ENCODE measurements around the gene WDR54.
"Not testable (repeated sequence)": the region's sequence is repeated elsewhere in the genome, so short reads cannot be mapped to it uniquely, and the experiment has no call there.

Gene WDR54

DNA sequence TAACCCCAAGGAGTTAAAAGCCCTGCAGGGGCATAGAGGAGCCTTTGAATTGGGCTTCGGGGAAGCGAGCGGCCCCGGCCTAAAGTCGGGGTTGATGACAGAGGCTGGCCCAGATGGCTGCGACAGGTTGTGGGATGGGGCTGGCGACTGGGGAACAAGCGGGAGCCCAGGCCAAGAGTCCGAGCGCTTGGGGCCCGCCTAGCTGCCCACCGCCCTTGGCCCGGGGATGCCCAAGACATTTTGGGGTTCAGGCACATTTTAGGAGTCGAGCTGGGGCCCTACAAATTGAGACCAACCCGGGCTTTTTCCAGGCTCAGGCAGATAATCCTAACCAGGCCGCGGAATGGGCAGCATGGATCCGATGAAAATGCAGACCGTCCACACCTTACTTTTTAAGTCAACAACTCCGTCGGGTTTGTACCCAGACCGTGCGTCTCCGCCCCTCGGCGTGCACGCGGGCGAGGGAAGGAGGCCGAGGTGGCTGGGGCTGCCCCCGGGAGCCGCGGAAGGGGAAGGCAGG lies 19.7 kb downstream of the WDR54 start:
- TF ChIP-seq MAX (IDR thresholded peaks at IDR 0.05; ENCODE audit: low read depth, low read length) (no peak), MYC (IDR thresholded peaks at IDR 0.05; ENCODE audit: low read depth, low read length) (no peak)
- no peak for DNase-seq (ENCODE audit: low read depth)
- no peak overlapping the region for H3K4me3 ChIP-seq (ENCODE audit: low read depth, low read length)

- no peak for DNase-seq (ENCODE audit: low read depth)
- no peak within 1 kb of the TSS for H3K4me3 ChIP-seq (ENCODE audit: low read depth, low read length)
- TF ChIP-seq POLR2A (IDR thresholded peaks at IDR 0.05; ENCODE audit: extremely low read depth, insufficient read length): no peak
- no peak for TF ChIP-seq MYC (IDR thresholded peaks at IDR 0.05; ENCODE audit: low read depth, low read length)
- TF ChIP-seq MAX (IDR thresholded peaks at IDR 0.05; ENCODE audit: low read depth, low read length): no peak
- no peak for TF ChIP-seq CTCF (IDR thresholded peaks at IDR 0.05; ENCODE audit: low read depth, low read length)
Observed at GRCh38 chr2:74441690-74442482, 20.4 kb downstream of the WDR54 start, which contains the start of gene RTKN. RTKN (minus strand) TSS chr2:74441937; CDS start chr2:74441816, 121 bp downstream.

DNA sequence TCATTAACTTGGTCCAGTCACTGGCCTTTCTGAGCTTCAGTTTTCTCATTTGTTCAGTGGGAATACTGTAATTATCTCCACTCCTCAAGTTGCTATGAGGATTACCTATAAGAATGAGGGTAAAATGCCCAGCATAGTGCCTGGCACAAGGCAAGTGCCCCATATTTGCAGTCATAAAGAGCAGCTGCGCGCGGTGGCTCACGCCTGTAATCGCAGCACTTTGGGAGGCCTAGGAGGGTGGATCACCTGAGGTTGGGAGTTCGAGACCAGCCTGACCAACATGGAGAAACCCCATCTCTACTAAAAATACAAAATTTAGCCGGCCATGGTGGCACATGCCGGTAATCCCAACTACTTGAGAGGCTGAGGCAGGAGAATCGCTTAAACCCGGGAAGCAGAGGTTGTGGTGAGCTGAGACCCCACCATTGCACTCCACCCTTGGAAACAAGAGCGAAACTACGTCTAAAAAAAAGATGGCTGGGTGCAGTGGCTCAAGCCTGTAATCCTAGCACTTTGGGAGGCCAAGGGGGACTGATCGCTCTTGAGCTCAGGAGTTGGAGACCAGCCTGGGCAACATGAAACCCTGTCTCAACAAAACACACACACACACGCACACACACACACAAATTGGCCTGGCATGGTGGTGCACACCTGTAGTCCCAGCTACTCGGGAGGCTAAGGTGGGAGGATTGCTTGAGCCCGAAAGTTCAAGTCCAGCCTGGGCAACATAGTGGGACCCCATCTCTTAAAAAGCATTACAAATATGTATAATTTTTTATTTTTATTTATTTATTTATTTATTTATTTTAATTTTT lies 21.2 kb downstream of the WDR54 start:
- DNase-seq (ENCODE audit: low read depth); H3K4me3 ChIP-seq (ENCODE audit: low read depth, low read length): not testable (repeated sequence)

- TF ChIP-seq CTCF (IDR thresholded peaks at IDR 0.05; ENCODE audit: low read depth, low read length): no peak
- no peak for TF ChIP-seq MAX (IDR thresholded peaks at IDR 0.05; ENCODE audit: low read depth, low read length)
- TF ChIP-seq MYC (IDR thresholded peaks at IDR 0.05; ENCODE audit: low read depth, low read length): no peak
- TF ChIP-seq POLR2A (IDR thresholded peaks at IDR 0.05; ENCODE audit: extremely low read depth, insufficient read length): no peak
- no peak for DNase-seq (ENCODE audit: low read depth)
- H3K4me3 ChIP-seq (ENCODE audit: low read depth, low read length): no peak overlapping the region
Observed at GRCh38 chr2:74444498-74445318, 23.2 kb downstream of the WDR54 start.

DNA sequence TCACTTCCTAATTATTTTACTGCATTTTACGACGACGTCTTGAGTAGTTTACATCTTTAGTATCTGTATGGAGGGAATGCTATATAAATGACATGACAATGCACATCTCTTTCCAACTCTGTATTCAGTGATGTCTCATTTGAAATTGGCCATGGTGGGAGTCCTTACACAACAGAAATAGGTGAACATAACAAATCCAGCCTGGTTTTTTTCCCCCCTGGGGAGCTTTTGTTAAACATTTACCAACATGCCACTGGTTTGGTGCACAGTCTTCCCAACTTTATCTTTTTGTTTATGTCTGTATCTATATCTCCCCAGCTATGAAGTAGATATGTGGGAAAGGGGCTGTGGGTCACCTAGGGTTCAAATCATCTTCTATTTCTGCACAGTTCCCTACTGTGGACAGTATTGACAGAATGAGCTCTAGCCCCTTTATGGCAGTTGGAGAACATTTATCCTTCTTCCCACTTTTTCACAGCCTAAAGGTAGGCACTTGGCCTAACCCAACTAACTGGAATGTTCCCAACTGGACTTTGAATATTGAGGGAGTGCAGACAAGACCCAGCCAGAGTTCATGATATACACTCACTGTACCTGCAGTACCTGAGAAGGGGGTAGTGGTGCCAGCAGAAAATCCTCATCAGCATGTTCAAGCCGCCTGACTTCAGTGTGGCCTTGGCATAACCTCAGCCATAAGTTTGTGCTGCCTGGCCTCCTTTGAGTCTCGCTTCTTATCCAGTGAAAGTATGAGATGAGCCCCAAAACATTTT lies 25.9 kb downstream of the WDR54 start:
- DNase-seq (ENCODE audit: low read depth): no peak
- TF ChIP-seq CTCF (IDR thresholded peaks at IDR 0.05; ENCODE audit: low read depth, low read length): no peak
- TF ChIP-seq MYC (IDR thresholded peaks at IDR 0.05; ENCODE audit: low read depth, low read length): no peak
- no peak for TF ChIP-seq MAX (IDR thresholded peaks at IDR 0.05; ENCODE audit: low read depth, low read length)
- TF ChIP-seq POLR2A (IDR thresholded peaks at IDR 0.05; ENCODE audit: extremely low read depth, insufficient read length): no peak
- H3K4me3 ChIP-seq (ENCODE audit: low read depth, low read length): no peak overlapping the region

DNA sequence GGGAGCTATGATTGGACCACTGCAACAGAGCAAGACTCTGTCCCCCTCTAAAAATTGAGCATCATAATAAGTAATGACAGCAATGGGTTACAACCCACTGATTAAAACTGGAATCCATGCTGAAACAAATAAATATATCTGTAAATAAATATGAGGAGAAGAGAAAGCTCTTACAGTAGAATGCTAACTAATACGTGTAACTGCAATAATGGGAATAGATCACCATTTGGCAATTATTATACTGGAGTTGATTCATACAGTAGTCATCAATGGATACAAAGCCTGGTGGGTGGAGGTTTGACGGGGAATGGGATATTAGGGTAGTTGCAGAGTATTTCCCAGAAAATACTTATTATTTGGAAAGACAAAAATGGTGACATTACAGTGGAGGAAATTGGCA lies 27.2 kb downstream of the WDR54 start:
- no peak overlapping the region for H3K4me3 ChIP-seq (ENCODE audit: low read depth, low read length)
- DNase-seq (ENCODE audit: low read depth): no peak
- TF ChIP-seq POLR2A (IDR thresholded peaks at IDR 0.05; ENCODE audit: extremely low read depth, insufficient read length) (no peak), MYC (IDR thresholded peaks at IDR 0.05; ENCODE audit: low read depth, low read length) (no peak), CTCF (IDR thresholded peaks at IDR 0.05; ENCODE audit: low read depth, low read length) (no peak), MAX (IDR thresholded peaks at IDR 0.05; ENCODE audit: low read depth, low read length) (no peak)

Measured in NB4 (cell line).